GM21381 (cell line): ENCODE data around the gene A2M.
A peak's percentile ranks its signal among the peaks of the same experiment; 100 is the strongest.

Experiments
- ATAC-seq: cut with Tn5 transposase; IDR thresholded peaks from one replicate; pipeline ENCODE4 v1.9.1; 2021; ENCODE audit warnings: mild to moderate bottlenecking, moderate library complexity; ENCODE audit not compliant: unreplicated experiment

Gene A2M

GRCh38 chr12:9122091-9122609 is 6.4 kb upstream of the A2M start:
- ATAC-seq: no peak

GRCh38 chr12:9120487-9121184 is 4.9 kb upstream of the A2M start:
- ATAC-seq: no peak

GRCh38 chr12:9118158-9118557 is 2.4 kb upstream of the A2M start:
- peak; percentile 75 for ATAC-seq

GRCh38 chr12:9114946-9115345 is 773 bp downstream of the A2M start:
- ATAC-seq: no peak

- no peak for ATAC-seq
Measured at GRCh38 chr12:9113987-9114309, 1.8 kb downstream of the A2M start.

- ATAC-seq: no peak
Measured at GRCh38 chr12:9113296-9113986, 2.3 kb downstream of the A2M start.

- no peak for ATAC-seq
Measured at GRCh38 chr12:9112076-9112853, 3.5 kb downstream of the A2M start.

GRCh38 chr12:9111525-9111924 is 4.2 kb downstream of the A2M start:
- no peak for ATAC-seq

- ATAC-seq: no peak
Measured at GRCh38 chr12:9109737-9110491, 5.8 kb downstream of the A2M start.

GRCh38 chr12:9109213-9109522 is 6.6 kb downstream of the A2M start:
- ATAC-seq: no peak

GRCh38 chr12:9108504-9109212 is 7.1 kb downstream of the A2M start:
- no peak for ATAC-seq

- no peak for ATAC-seq
Measured at GRCh38 chr12:9107542-9107873, 8.2 kb downstream of the A2M start.

GRCh38 chr12:9106610-9107541 is 8.8 kb downstream of the A2M start:
- no peak for ATAC-seq

GRCh38 chr12:9106067-9106466 is 9.7 kb downstream of the A2M start:
- ATAC-seq: no peak

GRCh38 chr12:9104767-9105423 is 10.8 kb downstream of the A2M start:
- ATAC-seq: no peak

GRCh38 chr12:9104087-9104486 is 11.6 kb downstream of the A2M start:
- ATAC-seq: no peak

- ATAC-seq: no peak
Measured at GRCh38 chr12:9103050-9103849, 12.5 kb downstream of the A2M start.

GRCh38 chr12:9101018-9101687 is 14.6 kb downstream of the A2M start:
- ATAC-seq: no peak
